ENCODE results near the gene DCLK2.

DNA sequence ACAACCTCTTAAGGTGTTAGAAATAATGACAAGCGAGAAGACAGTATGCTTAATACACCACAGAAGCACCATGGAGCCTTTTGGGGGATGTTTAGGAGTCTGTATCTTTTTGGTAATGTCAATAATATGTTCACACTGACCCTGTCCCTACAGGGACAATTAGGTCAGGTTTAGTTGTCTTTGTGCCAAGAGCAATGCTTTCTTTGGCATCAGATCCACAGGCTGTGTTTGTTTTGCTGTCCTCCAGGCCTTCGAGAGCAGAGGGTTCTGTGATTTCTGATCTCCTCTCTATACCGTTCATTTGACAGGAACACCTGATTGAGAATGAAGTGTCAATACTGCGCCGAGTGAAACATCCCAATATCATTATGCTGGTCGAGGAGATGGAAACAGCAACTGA is 153.8 kb downstream of the DCLK2 start:
- TF ChIP-seq, protein P1, sequence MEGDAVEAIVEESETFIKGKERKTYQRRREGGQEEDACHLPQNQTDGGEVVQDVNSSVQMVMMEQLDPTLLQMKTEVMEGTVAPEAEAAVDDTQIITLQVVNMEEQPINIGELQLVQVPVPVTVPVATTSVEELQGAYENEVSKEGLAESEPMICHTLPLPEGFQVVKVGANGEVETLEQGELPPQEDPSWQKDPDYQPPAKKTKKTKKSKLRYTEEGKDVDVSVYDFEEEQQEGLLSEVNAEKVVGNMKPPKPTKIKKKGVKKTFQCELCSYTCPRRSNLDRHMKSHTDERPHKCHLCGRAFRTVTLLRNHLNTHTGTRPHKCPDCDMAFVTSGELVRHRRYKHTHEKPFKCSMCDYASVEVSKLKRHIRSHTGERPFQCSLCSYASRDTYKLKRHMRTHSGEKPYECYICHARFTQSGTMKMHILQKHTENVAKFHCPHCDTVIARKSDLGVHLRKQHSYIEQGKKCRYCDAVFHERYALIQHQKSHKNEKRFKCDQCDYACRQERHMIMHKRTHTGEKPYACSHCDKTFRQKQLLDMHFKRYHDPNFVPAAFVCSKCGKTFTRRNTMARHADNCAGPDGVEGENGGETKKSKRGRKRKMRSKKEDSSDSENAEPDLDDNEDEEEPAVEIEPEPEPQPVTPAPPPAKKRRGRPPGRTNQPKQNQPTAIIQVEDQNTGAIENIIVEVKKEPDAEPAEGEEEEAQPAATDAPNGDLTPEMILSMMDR (IDR thresholded peaks at IDR 0.05 in 2 of 3, conservative IDR thresholded peaks at IDR 0.05 in 1 of 3; ENCODE audit: borderline replicate concordance in 1 of 3, insufficient read depth in 1 of 3, low read depth in 2 of 3, low read length in 2 of 3), result no peak
- TF ChIP-seq ELF1 (IDR thresholded peaks at IDR 0.05; ENCODE audit: borderline replicate concordance, low read depth) (no peak), EZH2 (IDR thresholded peaks at IDR 0.05) (no peak), YY1 (IDR thresholded peaks at IDR 0.05; ENCODE audit: extremely low read depth, insufficient replicate concordance, low read depth, low read length) (no peak)

All from HCT116 (cell line).